HG03575 (cell line): ENCODE data around the gene AKT3.
"Not testable (repeated sequence)": the region's sequence is repeated elsewhere in the genome, so short reads cannot be mapped to it uniquely, and the experiment has no call there.

Source experiments
- ATAC-seq: cut with Tn5 transposase; IDR thresholded peaks from one replicate; pipeline ENCODE4 v1.9.1; 2021; ENCODE audit not compliant: unreplicated experiment, insufficient number of reproducible peaks, low FRiP score; ENCODE audit errors: extremely low read depth

The AKT3 gene

DNA sequence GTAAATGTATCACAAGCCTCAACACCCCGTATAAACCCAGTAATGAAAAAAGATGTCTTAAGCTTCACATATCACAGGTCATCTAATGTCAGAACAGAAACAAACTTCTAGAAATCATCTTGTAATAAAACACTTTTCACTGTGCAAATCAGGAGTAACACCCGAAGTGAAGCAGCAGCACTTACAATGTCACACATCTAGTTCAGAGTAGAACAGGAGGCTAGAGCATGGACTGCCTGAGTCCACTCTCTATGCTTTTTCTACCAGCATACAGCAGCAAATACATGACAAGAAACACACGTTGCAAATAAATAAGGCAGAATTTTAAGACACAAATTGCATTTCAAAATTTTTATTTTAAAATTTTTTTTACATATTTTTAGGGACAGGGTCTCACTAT lies 57.2 kb downstream of the AKT3 start:
- no peak for ATAC-seq

DNA sequence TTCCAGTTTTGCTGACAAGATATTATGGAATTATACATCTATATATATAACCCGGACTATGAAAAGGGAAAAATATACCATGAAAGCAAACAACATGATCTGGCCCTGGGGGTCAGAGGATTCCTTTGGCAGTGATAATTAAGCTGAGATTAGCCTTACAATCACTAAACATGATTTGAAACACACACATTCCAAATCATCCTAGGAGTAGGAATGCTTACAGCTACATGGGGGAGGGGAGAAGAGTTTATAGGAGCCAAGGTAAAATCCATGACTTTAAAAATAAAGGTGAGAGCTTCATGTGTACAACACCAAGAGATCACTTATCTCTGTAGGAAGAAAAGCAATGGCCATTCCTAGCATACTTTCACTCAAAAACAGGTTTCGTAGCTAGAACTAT lies 57.6 kb downstream of the AKT3 start:
- ATAC-seq = no peak

DNA sequence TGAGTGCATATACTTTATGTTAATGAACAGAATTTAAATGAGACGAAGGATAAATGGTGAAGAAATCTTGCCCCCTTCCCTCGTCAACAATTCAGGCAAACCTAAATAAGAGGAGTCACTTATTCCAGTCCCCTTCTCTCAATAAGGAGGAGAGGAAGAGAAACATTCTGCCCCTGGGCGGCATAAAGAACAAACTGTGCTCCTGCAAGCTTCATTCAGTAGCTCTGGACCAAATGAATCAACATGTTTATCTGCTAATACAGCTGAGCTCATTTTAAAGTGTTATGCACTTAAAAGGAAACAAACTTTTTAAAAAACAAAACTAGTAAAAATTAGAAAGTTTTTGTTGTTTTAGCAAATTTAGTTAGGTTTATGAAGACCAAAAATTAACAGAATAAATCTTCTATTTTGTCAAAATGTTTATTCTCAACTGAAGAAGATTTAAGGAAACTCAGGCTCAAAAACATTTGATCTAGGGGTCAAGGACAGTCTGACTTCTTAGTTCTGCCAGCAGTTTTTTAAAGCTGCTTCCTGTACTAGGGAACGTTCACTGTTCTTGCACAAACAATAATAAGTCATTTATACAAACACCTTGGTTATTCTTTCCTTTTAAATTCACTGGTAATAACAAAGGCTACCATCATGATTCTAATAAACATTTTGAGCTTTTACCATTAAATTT lies 58.3 kb downstream of the AKT3 start:
- ATAC-seq = no peak

DNA sequence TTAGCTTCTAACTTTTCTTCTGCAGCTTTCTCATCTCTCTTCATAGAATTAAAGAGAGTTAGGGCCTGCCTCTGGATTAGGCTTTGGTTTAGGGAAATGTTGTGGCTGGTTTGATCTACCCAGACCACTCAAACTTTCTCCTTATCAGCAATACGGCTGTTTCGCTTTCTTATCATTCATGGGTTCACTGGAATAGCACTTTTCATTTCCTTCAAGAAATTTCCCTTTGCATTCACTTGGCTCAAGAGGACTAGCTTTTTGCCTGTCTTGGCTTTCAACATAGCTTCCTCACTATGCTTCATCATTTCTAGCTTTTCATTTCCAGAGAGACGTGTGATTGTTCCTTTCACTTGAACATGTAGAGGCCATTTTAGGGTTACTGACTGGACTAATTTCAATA lies 59.6 kb downstream of the AKT3 start:
- ATAC-seq = no peak

DNA sequence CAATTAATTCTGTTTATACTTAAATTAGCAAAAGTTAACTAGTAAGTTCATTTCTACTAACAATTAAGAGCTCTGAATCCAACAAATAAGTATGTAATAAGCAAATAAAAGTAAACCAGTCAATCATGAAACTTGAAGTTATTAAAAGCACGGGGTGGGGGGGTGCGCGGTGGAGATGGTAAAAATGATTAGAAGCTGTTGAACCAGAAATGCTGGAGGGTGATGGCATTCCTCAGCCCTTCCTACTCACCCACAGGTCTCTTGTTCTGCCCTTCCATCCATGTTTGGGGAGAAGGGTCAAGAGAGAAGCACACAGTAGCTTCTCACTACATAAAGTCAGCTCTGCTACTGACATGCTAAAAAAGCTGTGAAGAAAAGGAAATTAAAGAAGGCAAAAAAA lies 63.5 kb downstream of the AKT3 start:
- no peak for ATAC-seq

DNA sequence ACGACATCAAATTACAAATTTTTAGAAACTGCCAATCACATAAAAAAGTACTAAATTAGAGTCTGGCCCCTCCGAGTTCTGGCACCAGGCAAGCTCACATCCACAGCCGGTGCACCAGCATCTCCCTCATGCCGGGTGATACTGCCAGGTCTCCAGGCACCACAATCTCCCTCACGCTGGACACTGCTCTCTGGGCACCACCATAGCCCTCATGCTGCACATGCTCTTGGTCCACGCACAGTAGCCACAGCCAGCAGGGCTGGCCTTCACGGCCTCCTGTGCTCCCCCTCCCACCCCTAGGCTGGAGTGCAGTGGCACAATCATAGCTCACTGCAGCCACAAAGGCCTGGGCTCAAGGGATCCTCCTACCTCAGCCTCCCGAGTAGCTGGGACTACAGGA lies 65.5 kb downstream of the AKT3 start:
- ATAC-seq = no peak

DNA sequence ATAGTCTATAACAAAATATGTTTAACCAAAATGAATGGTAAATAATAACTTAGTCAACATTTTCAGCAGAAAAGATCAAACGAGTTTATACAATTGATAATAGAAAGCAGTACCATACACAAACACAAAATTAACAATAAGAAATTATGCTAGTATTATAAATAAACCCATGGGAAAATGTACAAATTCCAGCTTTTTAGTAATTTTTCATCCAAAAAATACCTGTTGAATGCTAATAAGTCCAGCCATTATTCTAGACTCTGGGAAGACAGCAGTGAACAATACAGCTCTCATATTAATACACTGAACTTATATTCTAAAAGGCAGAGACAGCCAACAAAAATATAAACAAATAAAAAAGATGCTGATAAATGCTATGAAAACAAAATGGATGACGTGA lies 66.3 kb downstream of the AKT3 start:
- ATAC-seq = no peak

DNA sequence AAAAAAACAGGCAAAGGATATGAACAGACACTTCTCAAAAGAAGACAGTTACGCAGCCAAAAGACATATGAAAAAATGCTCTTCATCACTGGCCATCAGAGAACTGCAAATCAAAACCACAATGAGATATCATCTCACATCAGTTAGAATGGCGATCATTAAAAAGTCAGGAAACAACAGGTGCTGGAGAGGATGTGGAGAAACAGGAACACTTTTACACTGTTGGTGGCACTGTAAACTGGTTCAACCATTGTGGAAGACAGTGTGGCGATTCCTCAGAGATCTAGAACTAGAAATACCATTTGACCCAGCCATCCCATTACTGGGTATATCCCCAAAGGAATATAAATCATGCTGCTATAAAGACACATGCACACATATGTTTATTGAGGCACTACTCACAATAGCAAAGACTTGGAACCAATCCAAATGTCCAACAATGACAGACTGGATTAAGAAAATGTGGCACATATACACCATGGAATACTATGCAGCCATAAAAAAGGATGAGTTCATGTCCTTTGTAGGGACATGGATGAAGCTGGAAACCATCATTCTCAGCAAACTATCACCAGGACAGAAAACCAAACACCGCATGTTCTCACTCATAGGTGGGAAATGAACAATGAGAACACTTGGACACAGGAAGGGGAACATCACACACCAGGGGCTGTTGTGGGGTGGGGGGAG lies 77.5 kb downstream of the AKT3 start:
- ATAC-seq = not testable (repeated sequence)

DNA sequence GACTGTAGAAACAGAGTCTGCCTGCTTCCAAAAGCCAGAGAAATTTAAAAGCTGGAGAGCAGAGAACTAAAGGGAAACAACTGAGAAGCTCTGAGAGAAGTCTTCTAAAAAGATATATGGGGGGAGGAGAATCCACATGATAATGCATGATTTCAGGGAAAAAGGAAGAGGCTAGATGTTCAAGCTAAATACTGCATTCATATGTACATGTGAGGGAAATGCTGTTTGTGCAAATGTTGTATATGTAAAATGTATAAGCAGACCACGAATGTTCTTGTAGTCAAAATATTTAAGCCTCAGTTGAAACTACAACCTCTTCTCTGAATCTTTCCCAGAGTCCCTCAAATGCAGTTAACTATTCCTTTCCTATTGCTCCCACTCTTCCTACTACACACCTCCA lies 79.2 kb downstream of the AKT3 start:
- ATAC-seq = no peak

DNA sequence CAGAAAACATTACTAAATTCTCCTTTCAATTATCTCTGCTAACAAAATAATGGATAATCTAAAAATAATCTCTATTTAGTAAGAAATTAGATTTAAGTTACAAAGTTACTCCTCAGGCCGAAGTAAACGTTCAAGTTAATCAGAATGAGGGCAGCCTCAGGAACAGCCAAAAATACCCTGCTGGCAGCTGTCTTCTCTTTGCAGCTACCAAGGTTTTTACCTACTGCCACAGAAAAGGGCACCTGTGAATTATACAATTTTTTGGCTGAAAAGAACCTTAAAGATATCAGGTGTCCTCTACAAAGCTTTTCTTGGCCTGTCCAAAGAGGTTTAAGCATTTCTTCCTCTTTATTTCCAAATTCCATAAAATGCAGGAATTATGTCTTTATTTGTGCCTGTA lies 84.4 kb downstream of the AKT3 start:
- no peak for ATAC-seq

DNA sequence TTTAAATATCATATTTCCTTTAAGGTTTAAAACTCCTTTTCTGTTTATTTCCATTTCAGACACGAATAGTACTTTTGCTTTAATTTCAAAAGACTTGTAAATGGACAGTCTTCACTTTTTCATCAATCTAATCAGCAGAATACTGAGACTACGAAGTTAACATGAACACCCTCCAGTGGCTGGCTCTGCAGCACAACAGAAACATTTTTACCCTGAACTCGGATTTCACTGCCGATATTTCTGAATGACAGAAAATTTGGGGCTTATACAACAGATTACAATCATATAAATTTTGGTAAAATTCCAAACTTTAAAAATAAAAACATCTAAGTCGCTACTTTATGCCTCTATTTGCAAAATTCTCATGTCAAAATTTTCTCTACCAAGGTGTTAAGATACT lies 86.2 kb downstream of the AKT3 start:
- ATAC-seq = no peak

DNA sequence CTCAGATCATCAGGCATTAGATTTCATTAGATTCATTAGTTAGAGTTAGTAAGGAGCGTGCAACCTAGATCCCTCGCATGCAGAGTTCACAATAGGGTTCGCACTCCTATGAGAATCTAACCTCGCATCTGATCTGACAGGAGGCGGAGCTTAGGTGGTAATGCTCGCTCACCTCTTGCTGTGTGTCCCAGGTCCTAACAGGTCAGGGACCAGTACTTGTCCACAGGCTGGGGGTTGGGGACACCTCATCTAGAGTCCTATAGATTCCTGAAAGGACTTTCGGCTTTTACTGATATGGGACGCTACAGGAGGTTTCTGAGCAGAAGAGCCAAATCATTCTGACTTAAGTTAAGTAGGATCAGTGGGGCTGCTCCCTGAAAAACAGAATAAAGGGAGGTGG lies 91.4 kb downstream of the AKT3 start:
- ATAC-seq = no peak

DNA sequence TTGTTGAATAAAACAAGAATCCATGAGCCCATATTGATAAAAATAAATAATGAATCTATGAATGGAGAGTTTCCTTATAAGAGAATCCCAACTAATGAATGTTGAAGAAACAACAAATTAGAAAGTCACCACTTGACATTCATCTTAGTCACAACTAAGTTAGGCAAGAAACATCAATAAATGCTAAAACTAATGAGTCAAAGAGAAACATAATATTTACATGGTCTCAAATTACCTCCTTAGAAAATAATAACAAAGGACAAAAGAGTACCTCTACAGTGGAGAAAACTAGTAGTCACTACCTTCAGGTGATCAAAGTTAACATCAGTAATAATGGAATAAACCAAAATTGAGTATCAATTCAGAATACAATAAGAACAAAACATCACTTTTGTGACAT lies 93.5 kb downstream of the AKT3 start:
- ATAC-seq = no peak

DNA sequence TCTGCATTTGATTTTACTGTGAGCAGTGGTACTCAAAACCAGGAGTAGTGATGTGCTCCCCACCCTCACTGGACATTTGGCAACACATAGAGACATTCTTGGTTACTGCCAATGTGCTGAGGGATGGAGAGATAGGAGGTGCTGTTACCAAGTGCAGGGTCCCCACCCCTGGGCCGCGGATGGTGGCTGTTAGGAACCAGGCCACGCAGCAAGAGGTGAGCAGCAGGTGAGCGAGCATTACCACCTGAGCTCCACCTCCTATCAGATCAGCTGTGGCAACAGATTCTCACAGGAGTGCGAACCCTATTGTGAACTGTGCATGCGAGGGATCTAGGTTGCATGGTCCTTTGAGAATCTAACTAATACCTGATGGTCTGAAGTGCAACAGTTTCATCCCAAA lies 95.7 kb downstream of the AKT3 start:
- ATAC-seq = no peak

DNA sequence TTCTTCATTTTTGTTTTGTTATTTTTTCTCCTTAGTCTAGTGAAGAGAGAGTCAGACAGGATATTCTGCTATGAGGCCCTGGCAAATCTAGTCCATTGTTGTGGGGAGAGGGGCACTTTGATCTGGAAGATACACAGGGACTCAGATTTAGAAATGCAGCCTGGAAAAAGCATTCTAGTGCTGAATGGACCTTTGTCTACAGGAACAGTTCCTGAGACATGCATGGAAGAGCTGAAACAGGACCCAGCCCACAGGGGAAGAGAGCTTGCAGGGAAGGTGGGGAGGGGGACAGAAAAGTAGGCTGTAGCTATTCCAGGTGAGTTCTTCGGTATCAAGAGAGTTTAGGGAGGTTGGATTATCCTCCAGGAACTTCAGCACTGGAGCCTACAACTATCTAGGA lies 98.5 kb downstream of the AKT3 start:
- ATAC-seq = no peak

DNA sequence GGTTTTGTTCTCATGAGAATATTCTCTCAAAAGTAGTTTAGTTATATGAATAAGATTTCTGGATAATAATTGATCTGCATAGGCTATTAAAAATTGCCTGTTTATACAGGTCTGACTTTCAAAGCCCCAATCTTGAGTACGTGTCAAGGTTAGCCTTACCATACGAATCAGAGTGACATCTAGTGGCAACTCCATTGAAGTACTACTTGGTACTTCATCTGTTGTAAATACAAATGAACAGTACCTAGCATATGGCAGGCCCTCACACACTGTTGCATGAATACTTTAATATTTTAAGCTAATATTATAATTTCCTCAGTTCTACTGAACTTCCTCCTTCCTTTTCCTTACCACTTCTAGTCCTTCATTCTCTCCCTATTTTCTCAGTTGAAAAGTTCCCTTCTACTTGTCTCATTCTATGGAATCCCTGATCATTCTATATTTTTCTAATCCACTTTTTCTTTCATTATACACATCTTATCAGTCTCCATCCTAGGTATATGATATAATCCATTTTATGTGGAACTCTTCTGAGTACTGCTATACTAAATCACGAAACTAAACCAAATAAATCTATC lies 101.2 kb downstream of the AKT3 start:
- ATAC-seq = peak; percentile 92

DNA sequence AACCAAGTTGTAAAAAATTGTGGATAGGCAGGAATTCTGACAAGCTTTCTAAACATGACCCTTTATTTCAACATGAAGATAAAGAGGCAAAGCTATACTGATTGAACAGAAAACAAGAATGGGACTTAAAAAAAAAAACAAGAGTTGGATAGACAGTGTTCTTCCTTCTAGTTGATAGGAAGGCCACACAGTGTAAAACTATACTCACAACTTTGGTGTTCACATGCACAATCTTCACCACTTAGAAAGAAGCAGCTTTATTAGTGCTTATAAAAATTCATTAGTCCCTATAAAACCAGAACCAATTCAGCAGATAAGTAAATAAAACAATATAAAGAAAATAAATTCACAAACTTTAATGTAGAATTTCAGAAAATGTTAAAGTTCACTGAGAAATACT lies 101.8 kb downstream of the AKT3 start:
- no peak for ATAC-seq

DNA sequence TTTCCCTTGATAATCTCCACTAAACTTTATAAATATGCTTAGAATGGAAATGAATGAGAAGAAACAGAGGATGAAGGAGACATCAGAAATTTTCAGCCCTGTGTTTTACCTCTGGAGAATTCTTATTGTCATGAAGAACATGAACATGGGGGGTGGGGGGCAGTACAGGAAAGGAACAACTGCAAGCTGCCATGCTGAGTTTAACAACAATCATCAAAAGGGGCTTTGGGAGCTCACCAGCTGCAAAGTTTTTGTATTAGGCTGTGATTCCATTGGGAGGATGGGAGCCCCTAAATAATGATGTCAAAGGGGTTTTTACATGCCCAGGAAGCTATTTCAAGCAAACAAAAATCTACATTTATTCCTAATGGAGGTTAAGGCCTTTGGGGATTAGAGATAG lies 103.3 kb downstream of the AKT3 start:
- no peak for ATAC-seq

DNA sequence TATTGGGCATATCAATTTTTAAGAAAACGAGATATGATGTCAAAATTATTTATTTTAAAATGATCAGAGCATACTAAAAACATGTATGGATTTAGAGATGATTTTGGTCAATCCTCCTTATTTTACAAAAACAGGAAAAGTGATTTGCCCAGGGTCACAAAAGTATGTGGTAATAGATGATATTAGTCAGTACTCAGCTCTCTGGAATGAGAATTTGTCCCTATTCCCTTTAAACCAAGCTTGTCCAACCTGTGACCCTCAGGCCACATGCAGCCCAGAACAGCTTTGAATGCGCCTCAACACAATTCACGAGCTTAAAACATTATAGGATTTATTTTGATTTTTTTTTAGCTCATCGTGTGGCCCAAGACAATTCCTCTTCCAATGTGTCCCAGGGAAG lies 104.7 kb downstream of the AKT3 start:
- ATAC-seq = no peak

DNA sequence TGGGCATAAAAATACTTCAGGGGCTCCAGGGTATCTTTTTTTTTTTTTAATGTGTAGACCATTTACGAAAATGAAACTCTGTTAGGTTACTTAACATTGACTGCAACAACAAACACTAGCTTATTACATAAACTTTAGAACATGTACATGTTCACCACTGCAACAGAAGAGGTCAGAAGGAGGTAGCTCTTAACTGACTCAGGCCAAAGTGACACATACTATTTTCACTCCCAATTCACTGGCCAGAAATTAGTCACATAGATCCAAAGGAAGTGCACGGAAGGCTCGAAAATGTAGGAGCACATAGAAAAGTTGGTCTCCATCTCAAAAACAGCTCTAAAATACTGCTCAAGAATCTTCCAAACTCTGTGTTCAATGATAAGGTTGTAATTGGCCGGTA lies 107.2 kb downstream of the AKT3 start:
- ATAC-seq = no peak
